ENCODE data around the gene CD99. TPM values are rescaled to one million over a fixed set of nuclear protein-coding genes. Genes with fewer than 3 reads are reported as not detected.

CD99 gene
- total RNA-seq, 2 experiments from 2014 or later = 259 to 286 TPM

GRCh38 chrX:2697741-2698299 is 6.7 kb downstream of the CD99 start:
- CTCF ChIA-PET = no interaction called here
- H3K4me1 Mint-ChIP-seq = peaks cover 92% of the 10 kb centered on the region
- no peaks in the 10 kb centered on the region for H3K27me3 Mint-ChIP-seq
- peaks cover 5% of the 10 kb centered on the region for H3K9me3 Mint-ChIP-seq (ENCODE audit: low read depth)
- H3K4me3 Mint-ChIP-seq = peak overlapping the region; percentile 67
- H3K27ac Mint-ChIP-seq = peak overlapping the region; percentile 96
- ATAC-seq = no peak
- DNase-seq = peak; percentile 72
- peaks cover 55% of the 10 kb centered on the region for H3K36me3 Mint-ChIP-seq

GRCh38 chrX:2698604-2699003 is 7.5 kb downstream of the CD99 start:
- peaks cover 58% of the 10 kb centered on the region for H3K36me3 Mint-ChIP-seq

GRCh38 chrX:2699959-2700358 is 8.9 kb downstream of the CD99 start:
- Mint-ChIP-seq H3K4me3 (no peak overlapping the region), H3K27ac (no peak overlapping the region), H3K36me3 (peaks cover 54% of the 10 kb centered on the region), H3K9me3 (ENCODE audit: low read depth) (peaks cover 5% of the 10 kb centered on the region), H3K4me1 (peaks cover 96% of the 10 kb centered on the region), H3K27me3 (no peaks in the 10 kb centered on the region)
- DNase-seq (no peak), ATAC-seq (no peak)
- CTCF ChIA-PET = no interaction called here

More at GRCh38 chrX:2698604-2699003, 7.5 kb downstream of the CD99 start:
- ATAC-seq (no peak), DNase-seq (no peak)
- CTCF ChIA-PET = no interaction called here
- Mint-ChIP-seq H3K4me3 (peak overlapping the region; percentile 67), H3K27me3 (no peaks in the 10 kb centered on the region), H3K4me1 (peaks cover 95% of the 10 kb centered on the region), H3K27ac (peak overlapping the region; percentile 96), H3K9me3 (ENCODE audit: low read depth) (peaks cover 5% of the 10 kb centered on the region)

GRCh38 chrX:2700405-2701320 is 9.6 kb downstream of the CD99 start:
- CTCF ChIA-PET = no interaction called here
- Mint-ChIP-seq H3K27me3 (no peaks in the 10 kb centered on the region), H3K4me1 (peaks cover 97% of the 10 kb centered on the region), H3K4me3 (no peak overlapping the region), H3K9me3 (ENCODE audit: low read depth) (peaks cover 5% of the 10 kb centered on the region), H3K27ac (no peak overlapping the region), H3K36me3 (peaks cover 56% of the 10 kb centered on the region)
- no peak for ATAC-seq
- DNase-seq = no peak

- Mint-ChIP-seq H3K27me3 (no peaks in the 10 kb centered on the region), H3K27ac (peak overlapping the region; percentile 27)
- no peak for ATAC-seq
Observed at GRCh38 chrX:2701600-2701999, 10.5 kb downstream of the CD99 start.

GRCh38 chrX:2703991-2704369 is 12.9 kb downstream of the CD99 start:
- H3K27ac Mint-ChIP-seq = peak overlapping the region; percentile 55
- DNase-seq = no peak
- no peak overlapping the region for H3K4me3 Mint-ChIP-seq
- no peak for ATAC-seq
- no peaks in the 10 kb centered on the region for H3K27me3 Mint-ChIP-seq
- peaks cover 5% of the 10 kb centered on the region for H3K9me3 Mint-ChIP-seq (ENCODE audit: low read depth)
- peaks cover 45% of the 10 kb centered on the region for H3K36me3 Mint-ChIP-seq
- CTCF ChIA-PET = no interaction called here
- H3K4me1 Mint-ChIP-seq = peaks cover 91% of the 10 kb centered on the region

More at GRCh38 chrX:2701600-2701999, 10.5 kb downstream of the CD99 start:
- Mint-ChIP-seq H3K9me3 (ENCODE audit: low read depth) (peaks cover 5% of the 10 kb centered on the region), H3K4me1 (peaks cover 92% of the 10 kb centered on the region), H3K4me3 (no peak overlapping the region), H3K36me3 (peaks cover 51% of the 10 kb centered on the region)
- CTCF ChIA-PET = no interaction called here
- no peak for DNase-seq

- peaks cover 4% of the 10 kb centered on the region for H3K9me3 Mint-ChIP-seq (ENCODE audit: low read depth)
- no peak for ATAC-seq
- CTCF ChIA-PET = no interaction called here
- peak overlapping the region; percentile 49 for H3K27ac Mint-ChIP-seq
- DNase-seq = no peak
- H3K4me3 Mint-ChIP-seq = no peak overlapping the region
- H3K27me3 Mint-ChIP-seq = no peaks in the 10 kb centered on the region
- H3K4me1 Mint-ChIP-seq = peaks cover 94% of the 10 kb centered on the region
- H3K36me3 Mint-ChIP-seq = peaks cover 41% of the 10 kb centered on the region
Observed at GRCh38 chrX:2705046-2705832, 14.1 kb downstream of the CD99 start.

- H3K27me3 Mint-ChIP-seq = no peaks in the 10 kb centered on the region
- ATAC-seq (peak; percentile 68), DNase-seq (peak; percentile 86)
- H3K36me3 Mint-ChIP-seq = peaks cover 34% of the 10 kb centered on the region
- peaks cover 85% of the 10 kb centered on the region for H3K4me1 Mint-ChIP-seq
- H3K27ac Mint-ChIP-seq = peak overlapping the region; percentile 88
- CTCF ChIA-PET = no interaction called here
- H3K4me3 Mint-ChIP-seq = peak overlapping the region; percentile 30
- no peaks in the 10 kb centered on the region for H3K9me3 Mint-ChIP-seq (ENCODE audit: low read depth)
Observed at GRCh38 chrX:2707334-2707760, 16.3 kb downstream of the CD99 start.

GRCh38 chrX:2708021-2708420 is 16.9 kb downstream of the CD99 start:
- ATAC-seq (no peak), DNase-seq (no peak)
- Mint-ChIP-seq H3K4me1 (peaks cover 79% of the 10 kb centered on the region), H3K27ac (peak overlapping the region; percentile 88), H3K36me3 (peaks cover 31% of the 10 kb centered on the region), H3K4me3 (no peak overlapping the region), H3K9me3 (ENCODE audit: low read depth) (no peaks in the 10 kb centered on the region), H3K27me3 (no peaks in the 10 kb centered on the region)
- CTCF ChIA-PET = no interaction called here

GRCh38 chrX:2708592-2709188 is 17.6 kb downstream of the CD99 start:
- H3K4me1 Mint-ChIP-seq = peaks cover 72% of the 10 kb centered on the region
- H3K27ac Mint-ChIP-seq = peak overlapping the region; percentile 88
- ATAC-seq (no peak), DNase-seq (no peak)
- CTCF ChIA-PET = no interaction called here
- peaks cover 29% of the 10 kb centered on the region for H3K36me3 Mint-ChIP-seq
- H3K4me3 Mint-ChIP-seq = peak overlapping the region; percentile 72
- H3K27me3 Mint-ChIP-seq = no peaks in the 10 kb centered on the region
- no peaks in the 10 kb centered on the region for H3K9me3 Mint-ChIP-seq (ENCODE audit: low read depth)

- H3K4me3 Mint-ChIP-seq = peak overlapping the region; percentile 72
- no peak for DNase-seq
- H3K9me3 Mint-ChIP-seq (ENCODE audit: low read depth) = no peaks in the 10 kb centered on the region
- peak; percentile 1 for ATAC-seq
- peaks cover 68% of the 10 kb centered on the region for H3K4me1 Mint-ChIP-seq
- H3K27ac Mint-ChIP-seq = peak overlapping the region; percentile 91
- no peaks in the 10 kb centered on the region for H3K27me3 Mint-ChIP-seq
- CTCF ChIA-PET = no interaction called here
- H3K36me3 Mint-ChIP-seq = peaks cover 32% of the 10 kb centered on the region
Observed at GRCh38 chrX:2709556-2709955, 18.5 kb downstream of the CD99 start.

GRCh38 chrX:2710041-2710840 is 19.1 kb downstream of the CD99 start:
- Mint-ChIP-seq H3K27ac (peak overlapping the region; percentile 91), H3K4me3 (peak overlapping the region; percentile 72), H3K9me3 (ENCODE audit: low read depth) (no peaks in the 10 kb centered on the region), H3K4me1 (peaks cover 68% of the 10 kb centered on the region), H3K27me3 (no peaks in the 10 kb centered on the region), H3K36me3 (peaks cover 37% of the 10 kb centered on the region)
- CTCF ChIA-PET = no interaction called here
- DNase-seq (peak; percentile 58), ATAC-seq (peak; percentile 67)

Data from activated CD8-positive, alpha-beta memory T cell treated with anti-CD3 and anti-CD28 coated beads, Interleukin-2, amount 10 ng/mL, durations not matched to agents 7 days and 5 days (primary cell).